HG03432 (cell line): Measurements from ENCODE around the gene SLBP.

Experiments used
- ATAC-seq: cut with Tn5 transposase; IDR thresholded peaks from one replicate; pipeline ENCODE4 v1.9.1; 2021; ENCODE audit warnings: mild to moderate bottlenecking, moderate library complexity; ENCODE audit not compliant: unreplicated experiment

The SLBP gene

GRCh38 chr4:1656132-1656531 is 56.0 kb downstream of the SLBP start:
- no peak for ATAC-seq

DNA sequence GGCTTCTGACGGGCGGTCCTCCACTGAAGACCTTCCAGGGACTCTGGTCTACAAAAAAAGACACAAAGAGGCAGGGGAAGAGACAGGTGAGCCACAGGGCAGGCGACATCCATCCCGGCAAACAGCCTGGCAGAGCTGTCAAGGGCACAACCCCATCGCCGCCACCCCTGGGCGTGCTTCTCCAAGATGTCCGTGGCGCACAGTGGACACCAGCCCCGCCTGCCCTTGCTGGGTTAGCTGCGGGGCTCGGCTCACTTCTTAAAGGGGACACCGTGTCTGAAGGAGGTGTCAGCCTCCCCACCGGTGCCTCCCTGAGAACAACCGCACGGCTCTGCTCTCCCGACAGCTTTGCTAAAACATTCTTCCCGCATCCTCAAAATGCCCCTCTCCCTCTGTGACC is 56.4 kb downstream of the SLBP start:
- no peak for ATAC-seq

- ATAC-seq, result no peak
These were observed 57.0 kb downstream of the SLBP start for GRCh38 chr4:1655081-1655480.

- ATAC-seq, result no peak
These were observed 57.7 kb downstream of the SLBP start for GRCh38 chr4:1654216-1654955.

- no peak for ATAC-seq
These were observed 58.3 kb downstream of the SLBP start for GRCh38 chr4:1653776-1654175.

DNA sequence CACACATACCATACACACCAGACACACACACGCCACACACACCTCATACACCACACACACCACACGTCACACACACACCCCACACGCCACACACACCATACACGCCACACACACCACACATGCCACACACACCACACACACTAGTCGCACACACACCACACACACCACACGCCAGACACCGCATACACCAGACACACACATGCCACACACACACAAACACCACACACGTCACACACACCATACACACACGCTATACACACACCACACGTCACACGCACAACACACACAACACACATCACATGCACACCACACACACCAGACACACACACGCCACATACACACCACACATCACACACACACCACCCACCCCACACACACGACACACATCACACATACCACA is 60.0 kb downstream of the SLBP start:
- ATAC-seq, result no peak

DNA sequence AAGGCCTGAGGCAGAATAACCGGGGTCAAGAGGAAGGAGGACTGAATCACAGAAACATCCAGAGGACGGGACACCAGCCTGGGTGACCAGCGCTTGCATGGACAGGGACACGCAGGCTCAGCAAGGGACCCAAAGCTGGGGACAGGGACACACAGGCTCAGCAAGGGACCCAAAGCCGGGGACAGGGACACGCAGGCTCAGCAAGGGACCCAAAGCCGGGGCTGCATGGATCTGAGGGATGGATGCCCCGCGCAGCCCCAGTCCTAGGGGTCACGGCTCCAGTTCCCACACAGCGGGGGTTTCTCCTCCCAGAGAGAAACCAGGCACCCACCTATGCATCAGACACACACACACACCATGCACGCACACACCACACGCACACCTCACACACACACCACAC is 60.5 kb downstream of the SLBP start:
- no peak for ATAC-seq

GRCh38 chr4:1648962-1649361 is 63.2 kb downstream of the SLBP start:
- ATAC-seq, result no peak

DNA sequence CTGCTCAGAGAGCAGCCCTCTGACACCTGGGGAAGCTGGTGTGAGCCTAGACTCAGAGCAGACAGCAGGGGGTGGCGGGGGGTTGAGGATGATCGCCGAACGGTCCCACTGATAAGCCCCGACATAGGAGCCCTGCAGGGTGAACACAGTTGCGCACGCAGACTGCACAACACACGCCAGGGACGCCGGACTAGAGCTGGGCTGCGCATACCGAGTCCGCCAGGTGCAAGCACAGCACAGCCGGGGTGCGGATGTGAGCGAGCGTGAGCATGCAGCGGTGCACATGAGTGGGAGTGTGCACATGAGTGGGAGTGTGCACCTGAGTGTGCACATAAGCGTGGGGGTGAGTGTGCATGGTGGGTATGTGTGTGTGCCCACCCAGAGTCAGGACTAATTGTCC is 64.7 kb downstream of the SLBP start:
- no peak for ATAC-seq

DNA sequence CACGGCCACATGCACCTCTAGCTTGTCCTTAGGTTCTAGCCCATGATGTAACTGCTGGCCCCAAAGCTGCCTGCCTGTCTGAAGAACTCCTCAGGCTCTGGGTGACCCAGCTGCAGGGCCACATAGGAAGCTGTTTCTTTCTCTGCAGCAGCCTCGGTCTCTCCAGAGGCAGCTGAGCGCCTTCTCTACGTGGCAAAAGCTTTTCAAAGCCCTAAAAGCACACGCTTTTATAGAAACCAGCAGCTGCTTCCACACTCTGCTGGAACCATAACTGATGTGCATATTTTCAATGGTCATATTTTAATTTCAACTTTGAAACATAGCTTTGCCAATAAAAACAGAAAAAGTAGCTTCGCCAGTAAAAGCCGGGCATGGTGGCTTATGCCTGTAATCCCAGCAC is 65.4 kb downstream of the SLBP start:
- no peak for ATAC-seq

GRCh38 chr4:1644891-1645657 is 67.0 kb downstream of the SLBP start:
- ATAC-seq, result no peak

- ATAC-seq, result no peak
These were observed 68.0 kb downstream of the SLBP start for GRCh38 chr4:1643971-1644735.
